ENCODE data around the gene ZNF777. TPM values are rescaled to one million over a fixed set of nuclear protein-coding genes. Genes with fewer than 3 reads are reported as not detected.

ZNF777 gene
- total RNA-seq, 1 donor from 2014 or later, result 8.6 TPM

- intact Hi-C loops (cut with DNase I), result no loop called here
- Histone ChIP-seq H3K4me1 (peaks cover 19% of the 10 kb centered on the region), H3K4me3 (peak overlapping the region; percentile 76), H3K27me3 (ENCODE audit: low read depth) (no peaks in the 10 kb centered on the region), H3K36me3 (peaks cover 16% of the 10 kb centered on the region), H3K27ac (no peak overlapping the region), H3K9me3 (no peaks in the 10 kb centered on the region)
- TF ChIP-seq CTCF (IDR thresholded peaks at IDR 0.05), result no peak
- DNase-seq (no peak), ATAC-seq (peak; percentile 41 to 43)
These were observed 1.1 kb downstream of the ZNF777 start for GRCh38 chr7:149459540-149460452.

- Histone ChIP-seq H3K27me3 (ENCODE audit: low read depth) (no peaks in the 10 kb centered on the region), H3K4me1 (peaks cover 19% of the 10 kb centered on the region)
- no peak for ATAC-seq
These were observed 1.7 kb downstream of the ZNF777 start for GRCh38 chr7:149459201-149459539.

GRCh38 chr7:149458235-149458634 is 2.6 kb downstream of the ZNF777 start:
- Histone ChIP-seq H3K9me3 (no peaks in the 10 kb centered on the region), H3K4me3 (no peak overlapping the region), H3K4me1 (peaks cover 19% of the 10 kb centered on the region), H3K27ac (no peak overlapping the region), H3K27me3 (ENCODE audit: low read depth) (no peaks in the 10 kb centered on the region), H3K36me3 (peaks cover 31% of the 10 kb centered on the region)
- DNase-seq (no peak), ATAC-seq (no peak)
- no peak for TF ChIP-seq CTCF (IDR thresholded peaks at IDR 0.05)
- intact Hi-C loops (cut with DNase I), result no loop called here

More at GRCh38 chr7:149459201-149459539, 1.7 kb downstream of the ZNF777 start:
- Histone ChIP-seq H3K36me3 (peaks cover 22% of the 10 kb centered on the region), H3K4me3 (peak overlapping the region; percentile 65), H3K27ac (no peak overlapping the region), H3K9me3 (no peaks in the 10 kb centered on the region)
- no peak for DNase-seq
- no peak for TF ChIP-seq CTCF (IDR thresholded peaks at IDR 0.05)
- intact Hi-C loops (cut with DNase I), result no loop called here

- Histone ChIP-seq H3K27me3 (ENCODE audit: low read depth) (no peaks in the 10 kb centered on the region), H3K4me3 (no peak overlapping the region), H3K27ac (no peak overlapping the region), H3K4me1 (peaks cover 19% of the 10 kb centered on the region), H3K9me3 (no peaks in the 10 kb centered on the region), H3K36me3 (peaks cover 36% of the 10 kb centered on the region)
- intact Hi-C loops (cut with DNase I), result no loop called here
- DNase-seq (no peak), ATAC-seq (no peak)
- no peak for TF ChIP-seq CTCF (IDR thresholded peaks at IDR 0.05)
These were observed 3.1 kb downstream of the ZNF777 start for GRCh38 chr7:149457766-149458165.

GRCh38 chr7:149456506-149457421 is 4.1 kb downstream of the ZNF777 start:
- Histone ChIP-seq H3K4me1 (peaks cover 19% of the 10 kb centered on the region), H3K9me3 (no peaks in the 10 kb centered on the region), H3K36me3 (peaks cover 43% of the 10 kb centered on the region), H3K4me3 (no peak overlapping the region), H3K27me3 (ENCODE audit: low read depth) (no peaks in the 10 kb centered on the region), H3K27ac (no peak overlapping the region)
- ATAC-seq, result no peak
- TF ChIP-seq CTCF (IDR thresholded peaks at IDR 0.05), result no peak
- intact Hi-C loops (cut with DNase I), result no loop called here
- no peak for DNase-seq

Measured in lower lobe of right lung (tissue), 2 donors.